NCI-H774 (cell line): ENCODE results near the gene ATP9A.

Experiments used
- DNase-seq: peaks from one replicate; lab custom pipeline; 2025; lab: John Stamatoyannopoulos, UW

Gene ATP9A

GRCh38 chr20:51596668-51597388 is 171.4 kb downstream of the ATP9A start:
- DNase-seq, result no peak

GRCh38 chr20:51595744-51596143 is 172.4 kb downstream of the ATP9A start:
- DNase-seq, result no peak

- DNase-seq, result peak; percentile 40
Measured at GRCh38 chr20:51595058-51595532, 173.1 kb downstream of the ATP9A start.

GRCh38 chr20:51594236-51595057 is 173.7 kb downstream of the ATP9A start:
- no peak for DNase-seq

GRCh38 chr20:51593584-51593983 is 174.6 kb downstream of the ATP9A start:
- DNase-seq, result no peak

GRCh38 chr20:51592564-51592963 is 175.6 kb downstream of the ATP9A start:
- DNase-seq, result no peak

GRCh38 chr20:51591871-51592270 is 176.3 kb downstream of the ATP9A start:
- DNase-seq, result no peak

- no peak for DNase-seq
Measured at GRCh38 chr20:51588762-51589161, 179.4 kb downstream of the ATP9A start.

- no peak for DNase-seq
Measured at GRCh38 chr20:51587145-51587544, 181.0 kb downstream of the ATP9A start.

- DNase-seq, result no peak
Measured at GRCh38 chr20:51586005-51586440, 182.2 kb downstream of the ATP9A start.

GRCh38 chr20:51585148-51585547 is 183.0 kb downstream of the ATP9A start:
- no peak for DNase-seq

GRCh38 chr20:51584737-51585136 is 183.5 kb downstream of the ATP9A start:
- DNase-seq, result no peak

GRCh38 chr20:51584116-51584515 is 184.1 kb downstream of the ATP9A start:
- DNase-seq, result no peak

- no peak for DNase-seq
Measured at GRCh38 chr20:51583499-51583898, 184.7 kb downstream of the ATP9A start.

GRCh38 chr20:51583073-51583472 is 185.1 kb downstream of the ATP9A start:
- no peak for DNase-seq

- DNase-seq, result no peak
Measured at GRCh38 chr20:51581571-51581970, 186.6 kb downstream of the ATP9A start.

GRCh38 chr20:51579137-51579536 is 189.1 kb downstream of the ATP9A start:
- DNase-seq, result no peak

- no peak for DNase-seq
Measured at GRCh38 chr20:51578145-51578459, 190.1 kb downstream of the ATP9A start.

GRCh38 chr20:51577432-51578144 is 190.6 kb downstream of the ATP9A start:
- DNase-seq, result no peak

- DNase-seq, result no peak
Measured at GRCh38 chr20:51575486-51575885, 192.7 kb downstream of the ATP9A start.

- no peak for DNase-seq
Measured at GRCh38 chr20:51574248-51575033, 193.7 kb downstream of the ATP9A start.
